Right atrium auricular region (tissue), 2 donors: Measurements from ENCODE around the gene C17orf107. TPM values are rescaled to one million over a fixed set of nuclear protein-coding genes. Genes with fewer than 3 reads are reported as not detected.
"Not testable (repeated sequence)": the region's sequence is repeated elsewhere in the genome, so short reads cannot be mapped to it uniquely, and the experiment has no call there.

ENCODE experiments used
- DNase-seq: peaks from one replicate; pipeline ENCODE4 v3.0.0-alpha.2; 2019; ENCODE audit warnings: low spot score
- H3K27ac ChIP-seq, 2 donors: fragments of 200-600 bp; sonication (generic); 1 replicate in 1 of 2; 2 replicates in 1 of 2; pipeline ENCODE4 v1.5.1; 2016 to 2019
- H3K27me3 ChIP-seq, 2 donors: fragments of 200-600 bp; sonication (generic); one replicate each; pipeline versions ENCODE4 v1.5.1 to v1.6.0; 2017 to 2019
- H3K36me3 ChIP-seq: fragments of 200-600 bp; sonication (generic); one replicate; pipeline ENCODE4 v1.5.1; 2016
- H3K4me1 ChIP-seq, 2 donors: fragments of 200-600 bp; sonication (generic); one replicate each; pipeline versions ENCODE4 v1.5.1 to v1.6.0; 2017 to 2019
- H3K4me3 ChIP-seq, 2 donors: fragments of 200-600 bp; sonication (generic); 1 replicate in 1 of 2; 2 replicates in 1 of 2; pipeline ENCODE4 v1.5.1; 2017 to 2019; ENCODE audit warnings: mild to moderate bottlenecking in 1 of 2, moderate library complexity in 1 of 2
- H3K9me3 ChIP-seq, 2 donors: fragments of 200-600 bp; sonication (generic); one replicate each; pipeline ENCODE4 v1.5.1; 2019
- total RNA-seq, 2 donors: library from RNA; depleted of rRNA; stranded (reverse); fragments of >200 nt; gene quantifications; one replicate each; pipeline ENCODE4 v1.1.0, GENCODE V29; 2016
- TF ChIP-seq, protein P1 (sequence below), 2 donors: fragments of 200-600 bp; sonication (generic); IDR thresholded peaks; one replicate each; pipeline ENCODE4 v1.5.1; 2019; ENCODE audit warnings: antibody characterized with exemption in 2 of 2

Gene C17orf107
- total RNA-seq, 2 donors from 2014 or later, result 1.7 to 4.2 TPM

DNA sequence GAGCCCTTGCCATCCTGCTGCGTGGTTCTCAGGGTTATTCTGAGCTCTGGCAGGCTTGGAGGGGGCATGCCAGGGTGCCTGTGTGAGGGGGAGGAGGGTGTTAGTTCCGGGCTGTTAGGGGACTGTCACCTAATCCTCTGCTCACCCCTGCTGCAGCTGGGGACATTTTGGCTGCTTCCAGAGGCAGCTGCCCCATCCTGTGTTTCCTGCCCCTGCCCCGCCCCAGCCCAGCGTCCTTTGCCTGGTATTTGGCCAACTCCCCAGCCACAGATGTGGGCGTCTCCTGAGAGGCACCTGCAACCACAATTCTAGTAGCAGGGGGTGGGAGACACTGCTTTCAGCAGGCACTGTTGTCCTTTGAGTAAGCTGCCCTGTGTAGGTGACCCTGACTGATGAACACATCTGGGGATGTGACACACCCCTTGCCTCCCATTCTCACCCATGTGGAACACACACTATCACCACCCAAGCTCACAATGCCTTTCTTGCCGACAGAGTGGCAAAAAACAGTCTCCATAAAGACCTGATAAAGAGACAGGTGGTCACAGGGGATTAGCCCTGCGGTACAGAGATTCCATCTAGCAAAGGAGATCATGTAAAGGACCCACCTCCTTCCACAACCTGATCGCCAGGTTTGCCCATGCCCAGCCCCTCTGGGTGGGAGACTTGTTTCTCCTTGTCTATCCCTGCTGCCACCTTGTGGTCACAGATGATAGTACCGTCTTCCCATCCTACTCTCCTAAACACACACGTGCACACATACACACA, 3.9 kb downstream of the C17orf107 start, which contains the start of gene CHRNE:
Gene CHRNE (minus strand): TSS at position 48 of the 768 bp plus-strand sequence. CDS start 35 bp downstream, at position 13.
- Histone ChIP-seq H3K27me3 (no peaks in the 10 kb centered on the region), H3K27ac (peak within 1 kb of the TSS; percentile 82 to 89), H3K4me3 (peak within 1 kb of the TSS; percentile 26 to 53), H3K9me3 (no peaks in the 10 kb centered on the region), H3K36me3 (peaks cover 8% of the 10 kb centered on the region), H3K4me1 (peaks cover 0 to 53% of the 10 kb centered on the region in 2 donors)
- TF ChIP-seq, protein P1, sequence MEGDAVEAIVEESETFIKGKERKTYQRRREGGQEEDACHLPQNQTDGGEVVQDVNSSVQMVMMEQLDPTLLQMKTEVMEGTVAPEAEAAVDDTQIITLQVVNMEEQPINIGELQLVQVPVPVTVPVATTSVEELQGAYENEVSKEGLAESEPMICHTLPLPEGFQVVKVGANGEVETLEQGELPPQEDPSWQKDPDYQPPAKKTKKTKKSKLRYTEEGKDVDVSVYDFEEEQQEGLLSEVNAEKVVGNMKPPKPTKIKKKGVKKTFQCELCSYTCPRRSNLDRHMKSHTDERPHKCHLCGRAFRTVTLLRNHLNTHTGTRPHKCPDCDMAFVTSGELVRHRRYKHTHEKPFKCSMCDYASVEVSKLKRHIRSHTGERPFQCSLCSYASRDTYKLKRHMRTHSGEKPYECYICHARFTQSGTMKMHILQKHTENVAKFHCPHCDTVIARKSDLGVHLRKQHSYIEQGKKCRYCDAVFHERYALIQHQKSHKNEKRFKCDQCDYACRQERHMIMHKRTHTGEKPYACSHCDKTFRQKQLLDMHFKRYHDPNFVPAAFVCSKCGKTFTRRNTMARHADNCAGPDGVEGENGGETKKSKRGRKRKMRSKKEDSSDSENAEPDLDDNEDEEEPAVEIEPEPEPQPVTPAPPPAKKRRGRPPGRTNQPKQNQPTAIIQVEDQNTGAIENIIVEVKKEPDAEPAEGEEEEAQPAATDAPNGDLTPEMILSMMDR (IDR thresholded peaks at IDR 0.05), result peak; percentile 56 to 79
- DNase-seq, result peak; percentile 86

DNA sequence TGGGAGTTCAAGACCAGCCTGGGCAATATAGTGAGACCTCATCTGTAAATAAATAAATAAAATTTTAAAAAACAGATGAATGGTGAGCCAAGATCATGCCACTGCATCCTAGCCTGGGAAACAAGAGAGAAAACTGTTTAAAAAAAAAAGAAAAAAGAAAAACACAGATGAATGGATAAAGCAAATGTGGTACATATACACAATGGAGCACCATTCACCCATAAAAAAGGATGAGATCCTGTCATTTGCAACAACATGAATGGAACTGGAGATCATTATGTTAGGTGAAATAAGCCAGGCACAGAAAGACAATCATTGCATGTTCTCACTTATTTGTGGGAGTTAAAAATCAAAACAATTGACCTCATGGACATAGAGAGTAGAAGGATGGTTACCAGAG, 7.3 kb downstream of the C17orf107 start:
- H3K27me3 ChIP-seq, H3K4me3 ChIP-seq, H3K27ac ChIP-seq, DNase-seq, H3K9me3 ChIP-seq, H3K36me3 ChIP-seq: not testable (repeated sequence)
- peaks cover 0 to 35% of the 10 kb centered on the region in 2 donors for H3K4me1 ChIP-seq

DNA sequence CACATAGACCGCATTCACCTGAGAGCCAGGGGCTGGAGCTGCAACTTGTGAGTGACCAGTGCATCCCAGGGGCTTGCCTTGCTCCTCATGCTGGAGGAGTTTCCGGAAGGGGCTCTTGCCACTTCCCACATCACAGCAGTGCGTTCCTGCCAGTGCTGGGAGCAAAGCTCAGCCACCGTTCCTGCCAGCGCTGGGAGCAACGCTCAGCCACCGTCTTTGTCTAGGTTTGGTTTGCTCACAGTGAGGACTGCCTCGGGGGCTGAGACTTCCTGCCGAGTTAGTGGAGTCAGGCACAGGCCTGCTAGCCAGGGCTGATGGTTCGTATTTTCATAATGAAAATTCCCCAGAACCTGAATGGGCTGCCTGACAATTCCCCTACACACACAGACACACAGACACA, 9.0 kb downstream of the C17orf107 start:
- H3K4me1 ChIP-seq, result peaks cover 0 to 20% of the 10 kb centered on the region in 2 donors
- peak overlapping the region; percentile 20 to 48 for H3K27ac ChIP-seq
- no peaks in the 10 kb centered on the region for H3K9me3 ChIP-seq
- no peaks in the 10 kb centered on the region for H3K36me3 ChIP-seq
- DNase-seq, result no peak
- TF ChIP-seq, protein P1 (IDR thresholded peaks at IDR 0.05), result no peak
- no peaks in the 10 kb centered on the region for H3K27me3 ChIP-seq
- no peak overlapping the region for H3K4me3 ChIP-seq

DNA sequence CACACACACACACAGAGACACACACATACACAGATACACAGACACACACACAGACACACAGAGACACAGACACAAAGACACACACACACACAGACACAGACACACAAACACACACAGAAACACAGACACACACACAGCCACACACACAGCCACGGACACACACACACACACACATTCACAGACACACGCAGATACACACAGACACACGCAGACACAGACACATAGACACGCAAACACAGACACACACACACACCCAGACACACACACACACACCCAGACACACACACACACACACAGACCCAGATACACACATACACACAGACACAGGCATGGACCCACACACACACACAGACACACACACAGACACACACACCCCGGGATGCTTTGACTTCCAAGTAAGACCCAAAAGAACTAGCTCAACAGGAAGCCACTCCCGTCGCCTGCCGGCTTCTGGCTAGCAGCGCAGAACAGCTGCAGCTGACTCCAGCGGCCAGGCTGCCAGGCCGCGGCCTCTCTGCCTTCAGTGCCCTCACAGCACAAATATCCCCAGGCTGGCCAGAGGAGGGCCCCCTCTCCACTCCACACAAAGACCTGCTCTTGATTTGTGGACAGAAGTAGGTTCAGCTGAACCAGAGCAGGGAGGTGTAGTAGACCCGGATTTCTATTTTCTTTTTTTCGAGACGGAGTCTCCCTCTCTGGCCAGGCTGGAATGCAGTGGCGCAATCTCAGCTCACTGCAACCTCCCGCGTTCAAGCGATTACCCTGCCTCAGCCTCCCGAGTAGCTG, 9.6 kb downstream of the C17orf107 start:
- Histone ChIP-seq H3K4me1 (peaks cover 0 to 15% of the 10 kb centered on the region in 2 donors), H3K4me3 (no peak overlapping the region), H3K36me3 (no peaks in the 10 kb centered on the region), H3K27me3 (no peaks in the 10 kb centered on the region), H3K9me3 (no peaks in the 10 kb centered on the region), H3K27ac (peak overlapping the region; percentile 20 to 48)
- DNase-seq, result peak; percentile 96
- TF ChIP-seq, protein P1 (IDR thresholded peaks at IDR 0.05), result peak; percentile 86 to 92

DNA sequence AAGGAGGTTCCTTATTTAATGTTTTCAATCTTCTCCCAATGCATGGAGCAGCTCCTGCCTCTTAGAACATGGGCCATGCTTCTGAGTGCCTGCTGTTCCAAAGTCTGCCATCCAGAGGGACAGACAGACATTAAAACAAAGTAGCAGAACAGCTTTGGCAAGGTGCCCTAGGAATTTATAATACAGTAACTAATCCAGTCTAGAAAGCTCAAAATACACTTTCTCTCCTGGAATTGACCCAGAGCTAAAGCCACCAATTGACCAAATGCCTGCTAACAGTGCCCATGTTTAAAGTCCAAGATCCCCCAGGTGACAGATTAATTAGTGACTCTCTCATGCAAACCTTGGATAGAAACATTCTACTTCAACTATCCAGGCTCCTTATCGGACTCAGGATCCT, 14.7 kb downstream of the C17orf107 start:
- no peak for DNase-seq
- H3K9me3 ChIP-seq, result no peaks in the 10 kb centered on the region
- TF ChIP-seq, protein P1 (IDR thresholded peaks at IDR 0.05), result no peak
- H3K36me3 ChIP-seq, result no peaks in the 10 kb centered on the region
- H3K27ac ChIP-seq, result no peak overlapping the region
- peaks cover 0 to 6% of the 10 kb centered on the region in 2 donors for H3K4me1 ChIP-seq
- no peaks in the 10 kb centered on the region for H3K27me3 ChIP-seq
- H3K4me3 ChIP-seq, result no peak overlapping the region

DNA sequence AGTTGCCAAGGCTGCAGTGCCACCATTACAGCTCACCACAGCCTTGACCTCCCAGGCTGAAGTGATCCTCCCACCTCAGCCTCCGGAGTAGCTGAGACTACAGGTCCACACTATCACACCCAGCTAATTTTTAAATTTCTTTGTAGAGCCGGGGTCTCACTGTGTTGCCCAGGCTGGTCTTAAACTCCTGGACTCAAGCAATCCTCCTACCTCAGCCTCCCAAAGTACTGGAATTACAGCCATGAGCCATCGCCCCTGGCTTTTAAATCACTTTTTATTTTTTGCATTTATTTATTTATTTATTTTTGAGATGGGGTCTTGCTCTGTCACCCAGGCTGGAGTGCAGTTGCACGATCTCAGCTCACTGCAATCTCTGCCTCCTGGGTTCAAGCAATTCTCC, 15.2 kb downstream of the C17orf107 start:
- not testable (repeated sequence) for H3K27me3 ChIP-seq, H3K9me3 ChIP-seq, H3K4me1 ChIP-seq, H3K4me3 ChIP-seq, DNase-seq, H3K36me3 ChIP-seq, H3K27ac ChIP-seq
